GM10248 (cell line): Measurements from ENCODE around the gene NHEJ1.

ENCODE experiments used
- CTCF ChIA-PET: fragments of 300-600 bp; sonication (Branson Sonifier 250); formaldehyde crosslinking; extraction: SDS; loops from one replicate; lab custom pipeline; 2021; ENCODE audit warnings: antibody characterized with exemption; lab: Yijun Ruan, JAX
- POLR2A ChIA-PET: fragments of 350-650 bp; sonication (Branson Sonifier 250); formaldehyde crosslinking; extraction: SDS; loops from one replicate; lab custom pipeline; 2020; ENCODE audit warnings: antibody characterized with exemption; lab: Yijun Ruan, JAX
- DNase-seq: peaks from one replicate; pipeline ENCODE4 v3.0.0; 2012; ENCODE audit errors: extremely low spot score
- CTCF ChIP-seq: IDR thresholded peaks from 2 replicates; pipeline ENCODE4 v1.5.1; 2012; ENCODE audit warnings: mild to moderate bottlenecking, low read depth; ENCODE audit errors: extremely low read depth, missing control alignments, control extremely low read depth

Gene NHEJ1

GRCh38 chr2:219198974-219199373 is 38.4 kb upstream of the NHEJ1 start:
- no peak for DNase-seq
- ChIA-PET CTCF (interaction anchor here (0.6 to 2.0 kb wide), 9 partner anchors 10 to 169 kb away, joined by 3 to 6 read pairs (median 4); partner anchors contain the start of genes RESP18 and SLC23A3), POLR2A (no interaction called here)
- TF ChIP-seq CTCF: no peak

DNA sequence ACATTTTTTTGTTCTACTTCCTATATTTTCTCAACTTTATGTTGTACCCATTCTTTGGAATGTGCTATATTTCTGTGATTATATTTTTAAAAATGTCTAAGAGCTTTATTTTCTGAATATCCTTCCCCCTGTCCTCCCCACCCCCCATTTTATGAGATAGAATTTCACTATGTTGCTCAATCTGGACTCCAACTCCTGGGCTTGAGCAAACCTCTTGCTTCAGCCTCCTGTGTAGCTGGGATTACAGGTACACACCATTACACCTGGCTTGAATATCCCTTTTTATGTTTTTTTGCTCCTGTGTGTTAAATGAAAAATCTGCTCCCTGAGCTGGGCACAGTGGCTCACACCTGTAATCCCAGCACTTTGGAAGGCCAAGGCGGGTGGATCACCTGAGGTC is 36.8 kb upstream of the NHEJ1 start:
- no peak for TF ChIP-seq CTCF
- ChIA-PET CTCF (interaction anchor here (0.7 to 1.7 kb wide), 3 partner anchors 9 to 102 kb away, joined by 3 to 4 read pairs (median 3); partner anchors contain the start of gene ZFAND2B), POLR2A (interaction anchor here (0.7 to 0.9 kb wide), 2 partner anchors 56 to 301 kb away, joined by 3 to 6 read pairs; partner anchors contain the start of gene TUBA4A)

GRCh38 chr2:219186754-219187456 is 26.3 kb upstream of the NHEJ1 start:
- CTCF ChIA-PET: interaction anchor here (1.8 kb wide), 1 partner anchor 16 kb away, joined by 5 read pairs; no protein-coding TSS in a partner anchor
- no peak for TF ChIP-seq CTCF
- POLR2A ChIA-PET: interaction anchor here (0.6 kb wide), 1 partner anchor 17 kb away, joined by 3 read pairs; no protein-coding TSS in a partner anchor
- DNase-seq: peak; percentile 39

More for the DNA sequence above, 36.8 kb upstream of the NHEJ1 start:
- no peak for DNase-seq

GRCh38 chr2:219184121-219184520 is 23.5 kb upstream of the NHEJ1 start:
- no peak for DNase-seq
- POLR2A ChIA-PET: interaction anchor here (0.7 kb wide), 1 partner anchor 9 kb away, joined by 3 read pairs; no protein-coding TSS in a partner anchor
- TF ChIP-seq CTCF: no peak
- CTCF ChIA-PET: interaction anchor here (0.7 to 3.1 kb wide), 7 partner anchors 9 to 111 kb away, joined by 3 to 15 read pairs (median 4); partner anchors contain the start of gene ZFAND2B

DNA sequence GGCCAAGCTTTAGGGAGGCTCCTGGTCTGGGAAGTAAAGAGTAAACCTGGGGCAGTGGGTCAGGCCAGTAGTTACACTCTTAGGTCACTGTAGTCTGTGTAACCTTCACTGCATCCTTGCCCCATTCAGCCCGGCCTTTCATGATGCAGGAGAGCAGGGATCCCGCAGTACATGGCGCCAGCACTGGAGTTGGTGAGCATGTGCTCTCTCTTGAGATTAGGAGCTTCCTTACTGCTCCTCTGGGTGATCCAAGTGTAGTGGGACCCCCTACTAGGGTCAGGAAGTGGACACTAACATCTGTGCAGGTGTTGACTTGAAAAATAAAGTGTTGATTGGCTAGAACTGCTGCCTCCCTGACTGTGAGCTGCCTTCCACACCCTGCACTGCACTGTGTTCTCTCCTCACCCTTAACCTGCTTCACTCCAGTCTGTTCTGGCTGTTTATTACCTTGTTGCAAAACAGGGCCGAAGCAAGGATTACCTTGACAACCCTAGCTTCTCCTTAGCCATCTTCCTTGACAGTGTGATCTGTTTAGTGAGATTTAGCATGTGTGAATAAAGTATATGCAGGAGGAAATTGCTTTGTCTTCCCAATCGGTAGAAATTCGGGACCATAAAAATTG is 22.6 kb upstream of the NHEJ1 start:
- ChIA-PET POLR2A (interaction anchor here (0.6 kb wide), 1 partner anchor 23 kb away, joined by 3 read pairs; the partner anchor contains the start of gene ZFAND2B), CTCF (interaction anchor here (0.7 to 3.1 kb wide), 8 partner anchors 9 to 153 kb away, joined by 3 to 15 read pairs (median 4); partner anchors contain the start of gene ZFAND2B)
- TF ChIP-seq CTCF: no peak
- DNase-seq: no peak

DNA sequence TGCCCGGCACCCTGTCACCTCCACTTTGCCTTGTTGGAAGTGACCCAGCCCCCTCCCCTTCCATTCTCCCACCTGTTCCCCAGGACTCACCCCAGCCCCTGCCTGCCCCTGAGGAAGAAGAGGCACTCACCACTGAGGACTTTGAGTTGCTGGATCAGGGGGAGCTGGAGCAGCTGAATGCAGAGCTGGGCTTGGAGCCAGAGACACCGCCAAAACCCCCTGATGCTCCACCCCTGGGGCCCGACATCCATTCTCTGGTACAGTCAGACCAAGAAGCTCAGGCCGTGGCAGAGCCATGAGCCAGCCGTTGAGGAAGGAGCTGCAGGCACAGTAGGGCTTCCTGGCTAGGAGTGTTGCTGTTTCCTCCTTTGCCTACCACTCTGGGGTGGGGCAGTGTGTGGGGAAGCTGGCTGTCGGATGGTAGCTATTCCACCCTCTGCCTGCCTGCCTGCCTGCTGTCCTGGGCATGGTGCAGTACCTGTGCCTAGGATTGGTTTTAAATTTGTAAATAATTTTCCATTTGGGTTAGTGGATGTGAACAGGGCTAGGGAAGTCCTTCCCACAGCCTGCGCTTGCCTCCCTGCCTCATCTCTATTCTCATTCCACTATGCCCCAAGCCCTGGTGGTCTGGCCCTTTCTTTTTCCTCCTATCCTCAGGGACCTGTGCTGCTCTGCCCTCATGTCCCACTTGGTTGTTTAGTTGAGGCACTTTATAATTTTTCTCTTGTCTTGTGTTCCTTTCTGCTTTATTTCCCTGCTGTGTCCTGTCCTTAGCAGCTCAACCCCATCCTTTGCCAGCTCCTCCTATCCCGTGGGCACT is 21.9 kb upstream of the NHEJ1 start:
- DNase-seq: no peak
- POLR2A ChIA-PET: interaction anchor here (0.6 kb wide), 1 partner anchor 24 kb away, joined by 3 read pairs; the partner anchor contains the start of gene ZFAND2B
- CTCF ChIA-PET: interaction anchor here (0.7 to 3.1 kb wide), 10 partner anchors 8 to 153 kb away, joined by 3 to 15 read pairs (median 4); partner anchors contain the start of gene ZFAND2B
- TF ChIP-seq CTCF: no peak
